Measurements from ENCODE around the gene CELF3.

- TF ChIP-seq POLR2AphosphoS5 (IDR thresholded peaks at IDR 0.05), result no peak
- TF ChIP-seq REST (IDR thresholded peaks at IDR 0.05; ENCODE audit: borderline replicate concordance), result no peak
- no peak for TF ChIP-seq CTCF (IDR thresholded peaks at IDR 0.05; ENCODE audit: poor library complexity, severe bottlenecking)
- no peak for TF ChIP-seq RAD21 (conservative IDR thresholded peaks at IDR 0.05)
- TF ChIP-seq TAF1 (IDR thresholded peaks at IDR 0.05; ENCODE audit: low read depth), result no peak
- no peak for TF ChIP-seq EZH2 (IDR thresholded peaks at IDR 0.05; ENCODE audit: borderline replicate concordance, insufficient read depth, low read length, poor library complexity, severe bottlenecking)
- TF ChIP-seq EP300 (conservative IDR thresholded peaks at IDR 0.05; ENCODE audit: poor library complexity, severe bottlenecking), result no peak
- no peak for TF ChIP-seq MXI1 (conservative IDR thresholded peaks at IDR 0.05; ENCODE audit: poor library complexity, severe bottlenecking)
Measured at GRCh38 chr1:151756291-151756690, 39.7 kb upstream of the CELF3 start.
